Activated naive CD4-positive, alpha-beta T cell treated with anti-CD3 and anti-CD28 coated beads, Interleukin-2, amount 50 U/mL, for 16 hours (primary cell): Measurements from ENCODE around the gene BAG5.
"Not testable (repeated sequence)": the region's sequence is repeated elsewhere in the genome, so short reads cannot be mapped to it uniquely, and the experiment has no call there.

ENCODE experiments used
- DNase-seq: peaks from one replicate; pipeline ENCODE4 v3.0.0-alpha.2; 2020

The BAG5 gene

DNA sequence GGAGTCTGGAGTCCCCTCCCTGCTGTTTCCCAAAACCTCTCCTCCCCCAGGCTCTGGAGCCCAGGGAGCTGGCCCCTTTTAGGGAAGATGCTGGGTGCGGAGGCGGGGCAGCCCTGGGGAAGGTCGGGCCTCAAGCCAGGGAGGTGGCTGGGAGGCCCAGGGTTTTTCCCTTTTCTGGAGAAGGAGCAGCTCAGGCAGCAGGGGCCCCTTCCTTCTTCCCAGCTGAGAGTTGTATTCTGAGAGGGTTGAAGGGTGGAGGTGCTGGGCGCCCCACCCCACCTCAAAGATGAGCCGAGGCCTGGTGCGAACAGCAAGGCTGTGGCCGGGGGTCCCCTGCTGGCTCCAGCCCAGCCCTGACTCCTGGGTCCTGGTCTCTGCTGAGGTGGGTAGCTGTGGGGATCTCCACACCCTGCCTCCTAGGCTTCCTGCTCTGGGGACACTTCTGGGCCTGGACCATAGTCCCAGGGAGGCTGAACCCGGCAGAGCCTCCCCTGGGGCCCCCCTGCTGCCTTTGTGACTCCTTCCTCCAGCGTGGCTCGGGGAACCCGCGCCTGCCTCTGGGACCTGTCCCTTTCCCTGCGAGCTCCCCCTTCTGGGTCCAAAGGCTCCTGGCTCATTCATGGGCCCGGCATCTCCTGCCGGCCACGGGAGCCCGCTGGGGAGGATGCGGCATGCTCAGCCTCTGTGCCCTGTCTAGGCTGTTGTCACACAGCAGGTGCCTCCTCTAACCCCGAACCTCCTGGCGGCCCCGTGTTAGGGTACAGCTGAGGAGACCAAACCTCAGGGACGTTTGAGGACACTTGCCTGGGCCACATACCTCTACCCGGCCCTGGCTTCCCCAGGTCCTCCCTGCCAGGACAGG, 29.1 kb downstream of the BAG5 start:
- no peak for DNase-seq

GRCh38 chr14:103532216-103533136, 30.0 kb downstream of the BAG5 start:
- no peak for DNase-seq

GRCh38 chr14:103531421-103532215, 30.8 kb downstream of the BAG5 start:
- no peak for DNase-seq

DNA sequence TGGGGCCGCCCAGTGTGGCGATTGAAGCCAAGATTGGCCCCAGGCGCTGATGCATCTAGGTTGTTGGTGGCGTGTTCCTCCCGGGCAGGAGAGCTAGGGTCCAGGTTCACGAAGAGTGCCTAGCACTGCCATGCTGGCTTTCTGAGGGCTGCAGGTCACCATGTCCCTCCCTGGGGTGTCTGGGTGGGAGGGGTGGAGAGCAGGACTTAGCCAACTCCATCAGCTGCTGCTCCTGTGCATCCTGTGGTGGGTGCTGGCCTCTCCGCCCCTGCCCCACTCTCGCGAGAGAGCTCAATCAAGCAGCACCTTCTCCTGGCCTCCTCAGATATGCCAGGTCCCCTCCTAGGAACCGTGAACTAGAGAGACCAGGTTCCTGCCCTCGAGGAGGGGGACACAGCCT, 31.6 kb downstream of the BAG5 start:
- no peak for DNase-seq

- DNase-seq, result no peak
Observed at GRCh38 chr14:103530390-103530789, 32.1 kb downstream of the BAG5 start.

DNA sequence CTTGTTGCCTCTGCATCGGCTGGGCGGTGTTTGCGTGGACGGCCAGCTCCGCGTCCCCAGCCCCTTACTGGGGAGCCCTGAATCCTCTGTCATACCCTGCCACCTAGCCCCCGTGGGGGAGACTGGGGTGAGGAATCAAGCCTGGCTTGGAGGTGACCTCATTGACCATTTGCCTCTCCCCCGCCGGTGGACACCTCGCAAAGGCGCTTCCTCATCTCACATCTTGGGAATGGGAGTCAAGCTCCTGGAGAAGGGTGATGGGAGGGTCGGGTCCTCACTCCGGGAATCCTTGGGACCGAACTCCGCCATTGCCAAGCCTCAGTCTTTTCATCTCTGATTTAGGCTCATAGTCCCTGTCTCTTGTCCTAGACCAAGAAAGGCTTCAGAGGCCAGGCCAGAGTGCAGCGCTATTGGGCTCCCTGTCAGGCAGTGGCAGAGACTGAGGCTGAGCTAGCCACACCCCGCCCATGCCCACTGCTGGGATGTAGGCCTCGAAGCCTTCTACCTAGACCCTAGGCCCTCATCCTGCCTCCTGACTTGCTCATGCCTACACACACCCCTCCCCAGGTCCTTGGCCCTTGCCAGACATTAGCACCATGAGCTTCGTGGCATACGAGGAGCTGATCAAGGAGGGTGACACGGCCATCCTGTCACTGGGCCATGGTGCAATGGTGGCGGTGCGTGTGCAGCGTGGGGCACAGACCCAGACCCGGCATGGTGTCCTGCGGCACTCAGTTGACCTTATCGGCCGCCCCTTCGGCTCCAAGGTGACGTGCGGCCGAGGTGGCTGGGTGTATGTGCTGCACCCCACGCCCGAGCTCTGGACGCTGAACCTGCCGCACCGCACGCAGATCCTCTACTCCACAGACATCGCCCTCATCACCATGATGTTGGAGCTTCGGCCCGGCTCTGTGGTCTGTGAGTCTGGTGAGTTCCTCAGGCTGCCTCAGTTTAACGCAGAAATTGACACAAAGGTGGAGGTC, 32.8 kb downstream of the BAG5 start:
- DNase-seq, result no peak

DNA sequence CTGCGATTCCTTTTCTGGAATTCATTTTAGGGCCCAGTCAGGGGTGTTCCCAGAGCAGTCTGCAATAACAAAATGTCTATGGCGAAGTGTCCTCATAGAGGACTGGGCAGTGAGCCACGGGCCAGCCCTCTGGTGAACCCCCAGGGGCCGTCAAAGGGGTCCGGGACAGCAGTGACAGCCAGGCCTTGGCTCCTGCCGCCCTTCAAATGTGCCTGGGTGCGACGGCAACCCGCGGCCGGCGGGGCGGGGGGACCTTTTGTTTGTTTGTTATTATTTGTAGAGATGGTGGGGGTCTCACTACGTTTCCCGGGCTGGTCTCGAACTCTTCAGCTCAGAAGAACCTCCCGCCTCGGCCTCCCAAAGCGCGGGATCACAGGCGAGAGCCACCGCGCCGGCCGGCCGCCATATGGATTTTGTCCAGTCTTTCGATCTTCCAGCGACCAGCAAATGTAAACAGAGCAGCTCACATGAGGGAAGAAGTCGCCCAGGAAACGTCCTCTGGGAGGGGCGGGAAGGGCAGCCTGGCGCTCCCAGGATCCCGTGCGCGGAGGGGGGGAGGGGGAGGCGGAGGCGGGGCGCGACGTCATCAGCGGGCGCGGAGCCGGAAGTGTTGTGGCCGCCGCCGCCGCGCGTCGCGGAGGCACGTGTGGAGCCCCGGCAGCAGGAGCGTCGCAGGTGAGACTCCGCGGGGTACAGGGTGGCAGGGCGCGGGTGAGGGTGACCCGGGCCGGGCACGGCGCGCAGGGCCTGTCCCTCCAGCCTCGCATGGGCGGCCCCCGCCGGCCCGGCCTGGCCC, 33.7 kb downstream of the BAG5 start, which contains the start of gene TRMT61A:
Gene TRMT61A, plus strand, starts transcription at position 610 of the 796 bp plus-strand sequence. CDS start 783 bp downstream, outside the sequence.
- DNase-seq, result peak; percentile 76

DNA sequence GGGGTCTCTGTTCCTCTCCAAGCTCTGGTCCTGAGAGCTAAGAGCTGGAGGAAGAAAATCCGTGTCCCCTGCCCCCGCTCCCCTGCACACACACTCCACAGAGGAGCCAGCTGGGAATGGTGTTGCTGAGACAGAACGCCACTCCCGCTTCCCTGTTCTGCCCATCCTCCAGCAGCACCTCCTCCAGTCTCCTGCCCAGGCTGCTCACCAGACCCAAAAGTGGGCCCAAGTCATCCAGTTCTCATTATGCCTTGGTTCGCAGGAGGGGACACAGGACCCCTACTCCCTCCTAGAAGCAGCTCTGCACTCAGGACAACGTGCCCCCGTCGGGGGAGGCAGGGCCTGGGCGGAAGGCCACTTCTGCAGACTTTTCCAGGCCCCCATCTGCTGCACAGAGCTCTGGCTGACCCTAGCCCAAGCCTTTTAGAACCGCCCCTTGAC, 34.3 kb downstream of the BAG5 start:
- DNase-seq, result no peak

DNA sequence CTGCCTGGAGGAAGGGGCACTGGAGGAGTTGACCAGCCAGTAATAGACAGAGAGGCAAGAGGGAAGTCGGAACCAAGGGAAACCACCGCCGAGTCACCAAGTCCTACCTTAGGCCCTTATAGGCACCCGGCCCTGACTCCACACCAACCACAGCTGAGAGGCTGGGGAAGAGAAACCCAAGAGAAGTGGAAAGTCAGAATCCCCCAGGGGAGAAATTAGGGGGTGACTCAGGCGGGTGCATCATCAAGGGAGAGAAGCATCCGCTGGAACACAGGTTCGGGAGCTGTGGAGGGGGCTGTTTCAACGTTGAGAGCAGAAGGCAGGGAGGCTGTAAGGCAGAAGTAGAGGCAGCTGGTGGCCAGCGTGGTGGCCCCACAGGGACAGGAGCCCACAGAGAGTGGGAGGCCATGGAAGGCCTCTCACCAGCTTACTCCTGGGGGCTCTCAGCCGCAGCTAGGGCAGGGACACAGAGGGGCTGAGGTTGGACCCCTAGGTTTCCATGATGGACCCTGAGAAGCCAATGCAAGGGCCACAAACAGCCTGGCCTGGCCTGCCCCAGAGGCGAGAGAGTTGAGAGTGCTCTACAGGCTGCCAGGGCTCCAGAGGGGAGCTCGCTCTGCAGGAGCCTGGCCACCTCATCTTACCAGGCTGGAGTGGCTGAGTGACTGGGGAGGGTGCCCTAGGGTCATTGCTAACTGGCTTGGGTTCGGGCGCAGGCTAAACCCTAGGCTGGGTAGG, 34.9 kb downstream of the BAG5 start:
- peak; percentile 18 for DNase-seq

GRCh38 chr14:103526914-103527248, 35.6 kb downstream of the BAG5 start:
- no peak for DNase-seq

DNA sequence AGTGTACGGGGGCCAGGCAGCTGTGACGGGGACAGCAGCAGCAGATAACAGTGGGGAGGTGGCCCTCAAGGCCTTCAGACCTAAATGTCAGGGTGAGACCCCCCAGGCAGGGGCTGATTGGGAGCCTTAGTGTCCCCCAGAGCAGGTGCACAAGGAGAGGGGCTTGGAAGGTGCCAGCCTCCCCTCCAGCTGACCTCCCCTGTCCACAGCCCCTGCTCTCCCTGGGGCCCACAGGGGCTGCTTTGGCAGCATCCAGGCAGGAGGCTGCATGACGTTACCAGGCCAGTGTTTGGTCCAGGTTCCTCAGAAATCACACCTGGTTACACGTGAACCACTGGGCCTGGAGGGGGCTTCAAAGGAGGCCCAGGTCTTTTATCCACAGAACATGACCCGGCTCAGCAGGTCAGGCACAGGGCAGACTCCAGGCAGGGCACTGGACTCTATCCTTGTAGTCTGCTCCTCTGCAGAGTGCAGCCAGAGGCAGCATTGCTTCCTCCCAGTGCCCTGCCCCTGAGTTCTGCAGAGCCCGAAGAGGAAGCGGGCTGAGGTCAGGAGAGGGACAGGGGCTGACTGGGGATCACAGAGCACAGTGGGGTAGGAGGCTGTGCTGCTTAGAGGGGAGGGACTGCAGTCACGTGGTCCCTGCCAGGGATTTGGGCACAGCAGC, 36.1 kb downstream of the BAG5 start:
- no peak for DNase-seq

GRCh38 chr14:103525430-103526246, 36.8 kb downstream of the BAG5 start:
- not testable (repeated sequence) for DNase-seq

- no peak for DNase-seq
Observed at GRCh38 chr14:103524002-103524935, 38.2 kb downstream of the BAG5 start.

DNA sequence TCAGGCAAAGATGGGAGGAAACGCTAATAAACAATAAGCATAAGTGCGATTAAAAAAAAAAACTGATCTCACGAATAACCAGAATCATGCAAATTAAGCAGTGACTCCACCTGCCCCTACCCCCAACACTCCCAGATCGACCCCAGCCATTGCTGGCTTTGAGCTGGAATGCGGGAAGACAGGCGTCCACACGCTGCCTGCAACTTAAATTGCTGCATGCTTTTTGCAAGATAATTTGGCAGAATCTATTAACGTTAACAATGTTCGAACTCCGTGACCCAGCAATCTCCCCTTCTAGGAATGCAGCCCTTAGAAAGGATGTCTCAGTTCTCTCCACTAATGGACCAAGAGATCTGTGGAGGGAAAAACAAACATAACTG, 38.9 kb downstream of the BAG5 start:
- no peak for DNase-seq

DNA sequence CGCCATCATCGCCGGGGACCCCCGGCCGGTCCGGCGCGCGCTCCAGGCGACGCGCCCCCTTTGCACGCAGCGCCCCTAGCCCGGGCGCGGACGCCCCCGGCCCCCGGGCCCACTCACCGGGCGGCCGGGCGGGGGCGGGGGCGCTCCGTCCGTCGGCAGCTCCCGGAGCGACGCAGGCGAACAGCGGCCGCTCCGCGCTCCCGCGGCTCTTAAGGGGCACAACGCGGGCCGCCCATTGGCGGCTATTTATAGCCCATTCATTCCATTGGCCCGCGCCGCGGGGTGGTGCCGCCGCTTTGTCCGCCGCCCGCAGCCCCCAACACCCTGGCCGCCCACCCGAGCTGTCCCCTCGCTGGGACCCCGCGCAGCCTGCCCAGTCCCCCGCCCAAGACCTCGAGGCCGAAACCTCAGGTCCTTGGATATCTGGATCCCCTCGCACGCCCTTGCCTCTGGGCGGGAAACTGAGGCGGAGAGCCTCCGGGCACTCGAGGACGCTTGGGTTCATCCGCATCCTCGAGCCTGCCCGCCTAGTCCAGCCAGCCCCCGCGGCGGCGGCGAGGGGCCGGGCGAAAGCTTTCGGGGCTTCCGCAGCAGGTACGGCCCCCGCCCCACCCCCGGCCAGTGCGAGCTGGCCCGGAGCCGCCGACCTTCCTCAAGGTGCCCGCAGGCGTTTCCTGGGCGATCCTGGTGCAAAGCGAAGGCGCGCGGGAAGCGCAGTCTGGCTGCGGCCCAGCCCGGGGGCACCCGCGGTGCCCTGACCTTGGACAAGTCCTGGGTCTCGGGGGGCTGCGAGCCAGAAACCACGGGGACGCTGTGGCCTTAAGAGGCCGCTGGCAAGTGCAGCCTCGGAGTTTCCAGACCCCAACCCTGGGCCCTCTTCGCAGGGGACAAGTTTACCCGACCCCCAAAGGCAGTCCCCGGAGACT, 39.5 kb downstream of the BAG5 start, which contains the start of gene CKB:
Gene CKB, minus strand, starts transcription at position 182 of the 926 bp plus-strand sequence. CDS start 337 bp downstream, outside the sequence.
- DNase-seq, result peak; percentile 25

DNA sequence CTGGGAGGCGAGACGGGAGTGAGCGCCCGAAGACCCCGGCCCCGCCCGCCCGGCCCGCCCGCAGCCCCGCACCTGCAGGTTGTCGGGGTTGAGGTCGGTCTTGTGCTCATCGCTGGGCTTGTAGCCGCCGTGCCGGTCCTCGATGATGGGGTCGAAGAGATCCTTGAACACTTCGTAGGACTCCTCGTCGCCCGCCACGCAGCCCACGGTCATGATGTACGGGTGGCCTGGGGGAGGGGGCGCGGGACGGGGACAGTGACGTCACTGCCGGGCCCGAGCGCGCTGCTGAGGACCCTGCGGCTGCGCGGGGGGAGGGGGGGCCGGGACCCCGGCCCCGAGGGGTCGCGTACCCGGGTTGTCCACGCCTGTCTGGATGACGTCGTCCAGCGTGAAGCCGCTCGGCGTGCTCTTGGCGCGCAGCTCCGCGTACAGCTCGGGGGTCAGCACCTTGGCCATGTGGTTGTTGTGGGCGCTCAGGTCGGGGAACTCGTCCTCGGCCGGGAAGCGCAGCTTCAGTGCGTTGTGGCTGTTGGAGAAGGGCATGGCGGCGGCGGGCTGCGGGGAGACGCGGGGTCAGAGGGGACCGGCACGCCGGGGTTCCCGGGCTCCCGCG, 40.4 kb downstream of the BAG5 start:
- peak; percentile 22 for DNase-seq
